Panc1 (cell line): ENCODE measurements around the gene FYCO1. TPM values are rescaled to one million over a fixed set of nuclear protein-coding genes. Genes with fewer than 3 reads are reported as not detected.
A peak's percentile ranks its signal among the peaks of the same experiment; 100 is the strongest.
"Not testable (repeated sequence)": the region's sequence is repeated elsewhere in the genome, so short reads cannot be mapped to it uniquely, and the experiment has no call there.

Source experiments
- ATAC-seq: fragments of 200-7000 bp; cut with Tn5 transposase; 2 replicates; pipeline ENCODE4 v1.9.1; 2020; ENCODE audit warnings: mild to moderate bottlenecking, moderate library complexity
- BruUV-seq: library from RNA; stranded (reverse); fragments of 400-500 nt; replicated peaks from 2 replicates; lab custom pipeline; 2021; lab: Mats Ljungman, UMichigan
- CTCF ChIA-PET: fragments of 300-600 bp; sonication (Branson Sonifier 250); formaldehyde crosslinking; loops from one replicate; lab custom pipeline; 2022; ENCODE audit warnings: antibody characterized with exemption; lab: Charles Lee
- POLR2A ChIA-PET: fragments of 300-600 bp; sonication (Branson Sonifier 250); formaldehyde crosslinking; loops from one replicate; lab custom pipeline; 2022; ENCODE audit warnings: antibody characterized with exemption; lab: Charles Lee
- DNase-seq: peaks from one replicate; pipeline ENCODE4 v3.0.0-alpha.2; 2010; ENCODE audit warnings: low read depth, low spot score
- H3K27ac ChIP-seq: 2 replicates; pipeline ENCODE4 v1.5.1; 2011; ENCODE audit warnings: mild to moderate bottlenecking, low read length, inconsistent platforms
- H3K27me3 ChIP-seq: fragments of 200-500 bp; sonication (Bioruptor generic); 2 replicates; pipeline ENCODE4 v1.6.0; 2014; ENCODE audit warnings: low read length, inconsistent platforms; ENCODE audit not compliant: control insufficient read depth, insufficient read depth
- H3K36me3 ChIP-seq: fragments of 200-500 bp; sonication (Bioruptor generic); 2 replicates; pipeline ENCODE4 v1.5.1; 2014; ENCODE audit warnings: inconsistent platforms, mild to moderate bottlenecking, low read length, moderate library complexity; ENCODE audit not compliant: control insufficient read depth, insufficient read depth
- H3K4me1 ChIP-seq: 2 replicates; pipeline ENCODE4 v1.5.1; 2011; ENCODE audit warnings: inconsistent platforms, mild to moderate bottlenecking, low read length, moderate library complexity; ENCODE audit not compliant: control insufficient read depth, insufficient read depth
- H3K4me3 ChIP-seq, 2 experiments: 2 replicates each; pipeline ENCODE4 v1.5.1; 2011 to 2012; ENCODE audit warnings: low read depth in 2 of 2, low read length in 2 of 2, mild to moderate bottlenecking in 2 of 2, inconsistent platforms in 1 of 2, moderate library complexity in 1 of 2
- H3K9me3 ChIP-seq: fragments of 200-500 bp; sonication (Bioruptor generic); 2 replicates; pipeline ENCODE4 v1.5.1; 2014; ENCODE audit warnings: low read depth, mild to moderate bottlenecking, inconsistent platforms, low read length, moderate library complexity; ENCODE audit not compliant: control insufficient read depth, insufficient read depth
- POLR2AphosphoS5 ChIP-seq: IDR thresholded peaks from 2 replicates; pipeline ENCODE4 v1.6.1; 2012; ENCODE audit warnings: mild to moderate bottlenecking, low read depth, low read length, moderate library complexity
- REST ChIP-seq, 2 experiments: IDR thresholded peaks; 2 replicates each; pipeline ENCODE4 v1.6.1; 2011 to 2012; ENCODE audit warnings: low read depth in 2 of 2, control low read depth in 1 of 2, low read length in 1 of 2, mild to moderate bottlenecking in 1 of 2, moderate library complexity in 1 of 2; ENCODE audit not compliant: insufficient read depth in 1 of 2
- SIN3A ChIP-seq: IDR thresholded peaks from 2 replicates; pipeline ENCODE4 v1.6.1; 2012; ENCODE audit warnings: low read depth, mild to moderate bottlenecking, low read length, moderate library complexity, borderline replicate concordance; ENCODE audit not compliant: insufficient read depth
- TCF7L2 ChIP-seq: IDR thresholded peaks from 2 replicates; pipeline ENCODE4 v1.6.1; 2011; ENCODE audit warnings: mild to moderate bottlenecking, low read depth, low read length, inconsistent platforms
- in situ Hi-C: cut with HindIII; loops from 2 replicates; pipeline ENCODE4 v1.10.0; 2016; ENCODE audit warnings: low sequenced_read_pairs, low pct_unique_long_range_greater_than_20kb
- intact Hi-C: fragments of 100-400 bp; cut with micrococcal nuclease; formaldehyde crosslinking; loops from one replicate; pipeline ENCODE4 v1.10.0; 2022; ENCODE audit not compliant: unreplicated experiment
- total RNA-seq: library from RNA; stranded (reverse); gene quantifications from one replicate; pipeline ENCODE4 v1.2.1, GENCODE V29; 2021; ENCODE audit not compliant: unreplicated experiment
- TF ChIP-seq, protein P1 (sequence below): fragments of 450-650 bp; IDR thresholded peaks from 2 replicates; pipeline ENCODE4 v1.5.1; 2017; ENCODE audit warnings: mild to moderate bottlenecking

Gene FYCO1
- total RNA-seq, 1 experiment from 2014 or later: 8.7 TPM

DNA sequence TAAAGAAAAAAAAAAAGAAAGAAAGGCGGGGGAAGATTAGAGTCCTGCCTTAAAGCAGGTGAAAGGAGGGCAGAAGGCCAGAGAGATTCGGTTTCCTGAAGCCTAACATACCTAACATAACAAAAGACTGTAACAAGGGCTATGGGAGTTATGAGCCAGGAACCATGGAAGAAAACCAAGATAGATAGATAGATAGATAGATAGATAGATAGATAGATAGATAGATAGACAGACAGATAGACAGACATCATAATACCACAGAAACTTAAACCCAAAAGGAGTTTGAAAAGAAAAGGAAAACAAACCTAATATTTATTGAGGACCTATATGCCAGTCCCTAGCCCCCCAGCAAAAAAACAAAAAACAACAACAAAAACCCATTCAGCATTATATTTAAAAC, 2.3 kb upstream of the FYCO1 start:
- H3K27ac ChIP-seq: no peak overlapping the region
- DNase-seq: no peak
- H3K27me3 ChIP-seq: no peaks in the 10 kb centered on the region
- no peak overlapping the region for H3K4me3 ChIP-seq
- POLR2A ChIA-PET: no interaction called here
- BruUV-seq: no TSS peak
- intact Hi-C loops (no loop called here), in situ Hi-C loops (no loop called here)
- H3K9me3 ChIP-seq: no peaks in the 10 kb centered on the region
- TF ChIP-seq POLR2AphosphoS5 (no peak), TCF7L2 (no peak), REST (IDR thresholded peaks at IDR 0.05; ENCODE audit: insufficient read depth in 1 of 2, low read depth in 2 of 2, low read length in 1 of 2) (no peak), SIN3A (no peak)
- TF ChIP-seq, protein P1, sequence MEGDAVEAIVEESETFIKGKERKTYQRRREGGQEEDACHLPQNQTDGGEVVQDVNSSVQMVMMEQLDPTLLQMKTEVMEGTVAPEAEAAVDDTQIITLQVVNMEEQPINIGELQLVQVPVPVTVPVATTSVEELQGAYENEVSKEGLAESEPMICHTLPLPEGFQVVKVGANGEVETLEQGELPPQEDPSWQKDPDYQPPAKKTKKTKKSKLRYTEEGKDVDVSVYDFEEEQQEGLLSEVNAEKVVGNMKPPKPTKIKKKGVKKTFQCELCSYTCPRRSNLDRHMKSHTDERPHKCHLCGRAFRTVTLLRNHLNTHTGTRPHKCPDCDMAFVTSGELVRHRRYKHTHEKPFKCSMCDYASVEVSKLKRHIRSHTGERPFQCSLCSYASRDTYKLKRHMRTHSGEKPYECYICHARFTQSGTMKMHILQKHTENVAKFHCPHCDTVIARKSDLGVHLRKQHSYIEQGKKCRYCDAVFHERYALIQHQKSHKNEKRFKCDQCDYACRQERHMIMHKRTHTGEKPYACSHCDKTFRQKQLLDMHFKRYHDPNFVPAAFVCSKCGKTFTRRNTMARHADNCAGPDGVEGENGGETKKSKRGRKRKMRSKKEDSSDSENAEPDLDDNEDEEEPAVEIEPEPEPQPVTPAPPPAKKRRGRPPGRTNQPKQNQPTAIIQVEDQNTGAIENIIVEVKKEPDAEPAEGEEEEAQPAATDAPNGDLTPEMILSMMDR: no peak
- CTCF ChIA-PET: no interaction called here
- no peak for ATAC-seq
- H3K4me1 ChIP-seq: no peaks in the 10 kb centered on the region
- H3K36me3 ChIP-seq: peaks cover 3% of the 10 kb centered on the region; the same call in 1 of the 2 replicates

DNA sequence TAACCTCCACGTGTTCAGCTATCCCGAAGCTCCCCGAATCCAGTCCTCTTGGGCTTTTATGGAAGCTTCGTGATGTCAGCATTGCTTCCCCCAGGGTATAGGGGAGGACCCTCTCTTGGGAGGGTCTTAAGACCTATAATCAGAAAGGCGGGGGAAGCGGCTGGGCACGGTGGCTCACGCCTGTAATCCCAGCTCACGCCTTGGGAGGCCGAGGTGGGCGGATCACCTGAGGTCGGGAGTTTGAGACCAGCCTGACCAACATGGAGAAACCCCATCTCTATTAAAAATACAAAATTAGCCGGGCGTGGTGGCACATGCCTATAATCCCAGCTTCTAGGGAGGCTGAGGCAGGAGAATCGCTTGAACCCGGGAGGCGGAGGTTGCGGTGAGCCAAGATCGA, 1.9 kb upstream of the FYCO1 start:
- ATAC-seq: not testable (repeated sequence)

DNA sequence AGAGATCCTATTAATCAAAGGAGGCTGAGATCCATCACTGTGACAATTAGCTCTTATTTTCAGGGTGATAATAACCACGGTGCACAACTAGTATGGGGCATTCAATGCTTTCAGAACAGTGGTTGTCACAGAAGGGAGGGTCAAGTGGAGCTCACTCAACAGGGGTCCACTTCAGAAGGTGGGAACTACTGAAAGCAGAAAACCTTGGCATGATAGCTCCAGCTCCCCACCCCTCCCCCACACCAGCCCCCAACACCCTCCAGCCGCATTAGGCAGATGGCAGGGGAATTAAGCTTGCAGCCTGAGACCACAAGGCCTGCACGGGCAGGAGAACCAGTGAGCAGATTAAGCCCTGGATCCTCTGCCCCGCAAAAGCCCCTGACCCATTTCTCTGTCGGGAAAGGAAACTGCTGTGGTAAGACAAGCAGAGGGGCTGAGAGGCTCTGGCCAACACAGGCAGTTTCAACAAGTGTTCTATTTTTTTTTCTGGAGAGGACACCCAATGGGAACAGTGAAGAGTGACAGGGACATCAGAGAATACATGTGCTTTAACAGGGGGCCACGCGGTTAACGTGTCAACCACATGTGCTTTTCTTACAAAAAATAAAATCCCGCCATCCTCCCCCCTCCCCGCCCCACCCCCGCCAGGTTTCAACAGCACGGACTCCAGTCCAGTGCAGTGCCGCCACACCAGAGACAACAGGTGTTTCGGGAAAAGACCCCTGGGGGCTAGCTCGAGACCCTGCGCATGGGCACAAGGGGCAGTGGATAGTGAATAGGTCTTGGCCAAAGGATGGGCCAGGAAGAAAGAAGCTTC, 997 bp downstream of the FYCO1 start:
- Histone ChIP-seq H3K9me3 (no peaks in the 10 kb centered on the region), H3K4me1 (no peaks in the 10 kb centered on the region), H3K4me3 (peak overlapping the region; percentile 84 to 86), H3K27ac (peak overlapping the region; percentile 72), H3K36me3 (peaks cover 3% of the 10 kb centered on the region; the same call in 1 of the 2 replicates), H3K27me3 (no peaks in the 10 kb centered on the region)
- ATAC-seq (peak; percentile 19; the same call in 1 of the 2 replicates), DNase-seq (no peak)
- in situ Hi-C loops: no loop called here
- ChIA-PET POLR2A (no interaction called here), CTCF (interaction anchor here (0.6 kb wide), 1 partner anchor 296 kb away, joined by 4 read pairs; no protein-coding TSS in a partner anchor)
- TF ChIP-seq SIN3A: no peak
- no peak for TF ChIP-seq TCF7L2
- intact Hi-C loops: no loop called here
- BruUV-seq: no TSS peak

More for the DNA sequence above, 1.9 kb upstream of the FYCO1 start:
- DNase-seq, POLR2A ChIA-PET, H3K36me3 ChIP-seq, H3K27me3 ChIP-seq, in situ Hi-C loops, BruUV-seq, intact Hi-C loops, H3K4me3 ChIP-seq, H3K27ac ChIP-seq, CTCF ChIA-PET, H3K9me3 ChIP-seq, H3K4me1 ChIP-seq: not testable (repeated sequence)
